Measurements from ENCODE around the gene EIF2AK2.

EIF2AK2 gene

GRCh38 chr2:37168217-37168981, 11.6 kb upstream of the EIF2AK2 start:
- DNase-seq: peak; percentile 58

DNA sequence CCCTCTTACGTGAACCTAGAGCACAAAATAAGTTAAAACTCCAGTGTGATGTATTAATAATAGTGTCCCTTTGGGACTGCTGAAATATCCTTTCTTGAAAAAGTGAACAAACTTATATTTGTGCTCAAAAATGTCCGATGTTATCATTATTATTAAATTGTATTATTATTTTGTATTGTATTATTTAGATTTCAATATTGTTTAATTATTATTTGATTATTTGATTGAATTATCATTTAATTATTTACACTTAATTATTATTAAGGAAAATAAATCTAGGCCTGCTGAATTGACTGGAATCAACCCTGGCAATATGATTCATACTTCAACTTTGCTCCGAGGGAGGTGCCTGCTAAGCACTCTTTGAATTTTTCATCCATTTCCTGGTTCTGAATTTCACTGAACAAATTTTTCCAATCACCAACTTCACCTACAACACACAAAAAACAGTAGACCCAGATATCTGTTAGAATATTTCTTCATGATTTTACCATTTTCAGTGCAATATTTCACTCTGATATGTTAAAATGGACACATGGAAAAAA, 10.9 kb upstream of the EIF2AK2 start:
- no peak for DNase-seq

DNA sequence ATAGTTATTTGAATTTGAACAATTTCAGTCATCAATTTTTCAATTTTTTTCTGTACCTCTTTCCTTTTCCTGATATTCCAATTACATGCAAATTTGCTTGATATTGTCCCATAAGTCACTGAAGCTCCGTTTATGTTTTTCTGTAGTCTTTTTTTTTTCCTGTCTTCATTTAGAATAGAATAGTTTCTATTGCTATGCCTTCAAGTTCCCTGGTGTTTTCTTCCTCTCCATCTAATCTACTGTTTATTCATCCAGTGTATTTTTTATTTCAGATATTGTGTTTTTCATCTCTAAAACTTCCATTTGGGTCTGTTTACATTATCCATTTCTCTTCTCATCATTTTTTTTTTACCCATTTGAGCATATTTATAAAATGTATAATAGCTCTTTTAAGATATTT, 8.0 kb upstream of the EIF2AK2 start:
- DNase-seq: no peak

DNA sequence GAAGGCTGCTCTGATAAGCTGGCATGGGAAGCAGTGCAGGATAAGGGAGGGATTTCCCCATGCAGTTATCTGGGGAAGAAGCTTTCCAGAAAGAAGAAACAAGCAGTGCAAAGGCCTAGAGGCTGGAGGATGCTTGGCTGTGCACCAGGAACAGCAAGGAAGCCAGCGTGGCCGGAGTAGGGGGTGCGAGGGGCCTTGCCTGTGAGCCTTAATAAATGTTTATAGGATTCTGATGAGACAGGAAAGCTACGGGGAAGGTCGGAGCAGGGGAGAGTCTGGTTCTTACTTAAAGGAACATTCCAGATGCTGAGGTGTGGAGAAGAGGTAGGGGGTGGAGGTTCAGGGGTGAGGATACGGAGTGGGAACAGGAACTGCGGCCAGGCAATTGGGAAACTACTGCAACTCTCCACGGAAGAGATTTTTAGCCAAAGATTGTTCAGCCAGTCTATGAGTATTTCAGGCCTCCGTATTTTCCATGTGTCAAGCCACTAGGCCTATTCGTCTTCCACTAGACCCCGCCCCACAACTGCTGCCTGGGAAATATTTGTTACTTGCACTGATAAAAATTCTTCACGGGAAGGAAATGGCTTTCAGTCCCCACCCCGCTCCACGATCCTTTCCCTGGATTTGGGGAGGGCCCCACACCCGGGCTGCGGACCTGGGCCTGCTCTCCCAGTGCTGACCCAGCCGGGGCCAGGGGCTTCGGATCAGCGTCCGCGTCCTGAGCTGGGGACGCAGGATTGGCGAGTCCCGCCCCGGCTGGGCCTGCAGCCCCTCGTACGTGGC, 516 bp downstream of the EIF2AK2 start:
- DNase-seq: peak; percentile 35

GRCh38 chr2:37154785-37155184, 2.0 kb downstream of the EIF2AK2 start:
- no peak for DNase-seq

- no peak for DNase-seq
Measured at GRCh38 chr2:37153224-37153623, 3.6 kb downstream of the EIF2AK2 start.

DNA sequence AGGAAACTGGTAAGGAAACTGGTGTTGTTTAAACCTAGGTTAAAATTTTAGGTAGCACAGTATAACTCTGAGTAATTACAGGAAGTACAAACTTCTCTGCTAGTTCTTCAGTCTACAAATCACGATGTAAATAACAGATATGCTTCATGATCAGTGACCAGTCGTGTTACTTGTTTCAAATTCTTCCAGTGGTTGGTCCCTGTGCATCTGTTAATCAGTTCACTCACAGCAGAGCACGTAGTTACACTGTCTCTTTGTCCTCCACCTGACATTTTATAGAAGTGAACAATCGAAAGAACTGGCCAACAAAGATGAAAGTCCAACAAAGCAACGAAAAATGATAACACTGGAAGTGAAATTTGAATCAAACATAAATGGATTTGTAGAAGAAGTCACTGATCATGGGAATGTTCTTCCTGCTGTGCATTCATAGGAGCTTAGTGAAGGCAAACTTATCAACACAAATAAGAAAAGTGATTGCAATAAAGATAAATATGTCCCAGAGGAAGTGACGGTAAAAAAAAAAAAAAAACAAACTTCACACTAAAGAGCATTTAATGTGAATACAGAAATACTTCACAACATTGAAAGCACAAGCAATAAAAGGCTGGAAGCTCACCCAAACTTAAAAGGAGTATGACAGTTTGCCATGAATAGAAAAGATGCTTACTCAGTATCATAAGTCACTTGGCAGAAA, 7.0 kb downstream of the EIF2AK2 start:
- peak; percentile 55 for DNase-seq

DNA sequence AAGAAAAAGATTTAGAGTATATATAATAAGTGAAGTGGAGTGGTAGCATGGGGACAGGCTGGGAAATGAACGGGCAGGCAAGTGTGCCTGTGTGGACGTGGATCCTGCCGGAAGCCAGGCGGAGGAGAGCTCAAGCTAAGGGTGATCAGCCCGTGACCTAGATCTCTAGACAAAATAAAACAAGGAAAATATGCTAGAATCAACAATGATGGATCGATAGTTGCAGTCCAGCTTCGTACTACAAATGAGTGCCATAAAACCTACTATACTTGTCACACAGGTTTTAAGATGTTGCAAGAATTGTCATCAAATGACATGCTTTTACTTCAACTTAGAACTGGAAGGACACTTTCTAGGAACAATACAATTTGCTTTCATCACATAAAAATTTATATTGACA, 8.5 kb downstream of the EIF2AK2 start:
- DNase-seq: no peak

- DNase-seq: no peak
Measured at GRCh38 chr2:37146062-37146461, 10.7 kb downstream of the EIF2AK2 start.

GRCh38 chr2:37143974-37144373, 12.8 kb downstream of the EIF2AK2 start:
- no peak for DNase-seq

- DNase-seq: no peak
Measured at GRCh38 chr2:37142546-37142945, 14.2 kb downstream of the EIF2AK2 start.

DNA sequence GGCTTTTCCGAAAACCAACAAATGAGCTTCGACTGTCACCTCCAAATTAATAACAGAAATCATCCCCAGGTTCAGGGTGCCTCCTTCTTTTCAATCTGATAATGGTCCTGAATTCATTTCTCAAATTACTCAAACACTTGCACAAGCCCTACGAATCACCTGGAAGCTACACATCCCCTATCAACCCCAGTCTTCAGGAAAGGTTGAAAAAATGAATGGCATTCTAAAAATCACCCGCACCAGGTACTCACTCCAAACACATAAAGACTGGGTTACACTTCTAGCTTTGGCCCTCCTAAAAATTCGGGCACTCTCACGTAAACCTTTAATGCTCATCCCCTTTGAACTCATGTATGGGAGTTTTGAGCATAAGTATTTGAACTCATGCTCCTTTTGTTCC, 23.9 kb downstream of the EIF2AK2 start:
- no peak for DNase-seq

GRCh38 chr2:37125416-37125815, 31.4 kb downstream of the EIF2AK2 start:
- no peak for DNase-seq

DNA sequence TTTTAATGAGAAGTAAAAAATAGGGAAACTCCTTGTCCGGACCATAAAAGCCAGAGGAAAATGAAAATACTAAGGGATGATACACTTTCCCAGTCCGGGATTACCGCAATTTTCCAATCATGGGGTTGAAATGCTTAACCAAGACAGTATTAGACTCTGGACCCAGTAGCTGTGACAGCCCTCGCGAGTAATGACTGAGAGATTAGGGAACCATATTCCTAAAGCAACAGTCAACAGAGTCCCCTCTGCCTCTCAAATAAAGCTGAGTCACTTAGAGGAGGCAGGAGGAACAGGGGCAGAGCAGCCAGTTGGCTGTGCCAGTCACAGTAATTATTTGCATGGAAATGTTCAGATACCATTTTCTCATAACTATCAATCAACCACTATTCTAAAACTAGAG, 37.6 kb downstream of the EIF2AK2 start:
- DNase-seq: no peak

DNA sequence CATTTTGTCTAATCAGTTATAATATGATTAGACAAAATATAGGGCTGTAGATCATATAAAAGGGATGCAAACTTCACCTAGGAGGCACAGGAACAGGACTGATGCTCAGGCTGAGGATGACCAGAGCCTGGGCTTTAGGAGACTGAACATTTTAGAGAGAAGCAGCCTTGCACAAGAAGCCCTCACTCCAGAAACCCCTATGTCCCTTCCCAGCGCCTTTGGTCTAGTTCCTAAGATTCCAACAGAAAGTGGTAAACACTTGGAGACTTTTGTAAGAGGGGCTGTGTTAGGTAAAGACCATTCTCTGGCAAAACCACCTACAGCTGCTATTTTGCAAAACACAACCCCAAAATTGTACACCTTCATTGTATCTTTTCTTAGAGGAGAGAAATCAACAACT, 39.2 kb downstream of the EIF2AK2 start:
- no peak for DNase-seq

DNA sequence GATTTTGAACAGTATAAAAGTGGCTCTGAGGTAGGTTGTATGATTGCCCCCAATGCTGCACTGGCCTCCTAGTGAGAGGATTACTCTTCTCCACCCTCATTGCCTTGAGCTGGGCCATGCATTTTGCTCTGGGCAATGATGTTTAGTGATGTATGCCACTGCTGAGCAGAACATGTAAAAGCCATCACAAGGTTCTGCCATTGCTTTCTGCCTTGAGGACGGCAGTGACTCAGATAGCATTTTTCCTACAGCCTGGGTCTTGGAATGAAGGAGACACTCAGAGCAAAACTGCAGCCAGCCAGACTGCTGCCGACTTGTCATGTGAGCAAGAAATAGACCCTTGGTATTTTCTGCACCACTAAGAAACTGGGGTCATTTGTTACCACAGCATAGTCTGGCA, 44.8 kb downstream of the EIF2AK2 start:
- DNase-seq: no peak

- no peak for DNase-seq
Measured at GRCh38 chr2:37110306-37111212, 46.2 kb downstream of the EIF2AK2 start.

DNA sequence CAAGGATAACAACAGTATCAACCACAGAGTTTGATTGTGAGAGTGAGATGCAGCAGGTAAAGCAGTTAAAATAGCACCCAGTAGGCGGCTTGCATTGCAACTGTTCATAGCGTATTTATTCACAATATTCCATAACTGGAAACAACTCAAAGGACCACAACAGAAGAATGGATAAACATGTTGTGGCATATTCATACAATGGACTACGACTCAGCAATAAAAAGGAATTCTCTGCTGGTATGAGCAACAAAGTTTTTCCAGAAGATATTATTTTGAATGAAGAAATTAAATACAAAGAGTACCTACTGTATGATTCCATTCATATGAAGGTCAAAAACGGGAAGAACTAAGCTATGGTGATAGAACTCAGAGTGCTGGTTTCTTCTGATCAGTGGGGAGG, 47.3 kb downstream of the EIF2AK2 start:
- no peak for DNase-seq

DNA sequence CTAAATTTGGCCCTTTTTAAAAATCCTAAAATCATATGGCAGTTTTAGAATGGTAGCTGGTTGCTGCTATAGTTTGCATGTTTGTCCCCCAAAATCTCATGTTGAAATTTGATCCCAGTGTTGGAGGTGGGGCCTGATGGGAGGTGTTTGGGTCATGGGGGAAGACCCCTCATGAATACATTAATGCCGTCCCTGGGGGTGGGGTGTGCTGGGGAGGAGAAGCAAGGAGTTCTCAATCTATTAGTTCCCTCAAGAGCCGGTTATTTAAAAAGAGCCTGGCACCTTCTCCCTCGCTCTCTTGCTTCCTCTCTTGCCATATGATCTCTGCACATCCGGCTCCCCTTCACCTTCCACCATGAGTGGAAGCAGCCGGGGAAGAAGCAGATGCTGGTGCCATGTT, 51.6 kb downstream of the EIF2AK2 start:
- no peak for DNase-seq

DNA sequence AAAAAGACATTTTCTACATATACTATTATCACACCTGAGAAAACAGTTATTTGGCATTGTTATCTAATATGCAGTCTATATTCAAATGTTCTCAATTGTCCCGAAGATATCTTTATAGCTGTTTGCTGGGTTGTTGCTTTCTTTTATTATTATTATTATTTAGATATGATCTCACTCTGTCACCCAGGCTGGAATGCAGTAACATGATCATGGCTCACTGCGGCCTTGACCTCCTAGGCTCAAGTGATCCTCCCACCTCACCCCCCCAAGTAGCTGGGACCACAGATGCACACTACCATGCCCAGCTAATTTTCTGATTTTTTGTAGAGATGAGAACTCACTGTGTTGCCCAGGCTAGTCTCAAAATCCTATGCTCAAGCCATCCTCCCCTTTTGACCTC, 52.6 kb downstream of the EIF2AK2 start:
- DNase-seq: no peak

- no peak for DNase-seq
Measured at GRCh38 chr2:37102588-37102987, 54.2 kb downstream of the EIF2AK2 start.

GRCh38 chr2:37100054-37100453, 56.7 kb downstream of the EIF2AK2 start:
- DNase-seq: no peak

All from CD4-positive, alpha-beta T cell treated with Interleukin-10 for 1 hour (primary cell).